Endothelial cell of umbilical vein (primary cell): ENCODE measurements around the gene EPB41L1. TPM values are rescaled to one million over a fixed set of nuclear protein-coding genes. Genes with fewer than 3 reads are reported as not detected.

Source experiments
- BruUV-seq: library from RNA; stranded (reverse); fragments of 400-500 nt; replicated peaks from 2 replicates; lab custom pipeline; 2021; lab: Mats Ljungman, UMichigan
- CTCF ChIA-PET: fragments of 300-600, 350-600 bp; sonication (Branson Sonifier 250); formaldehyde crosslinking; loops from one replicate; lab custom pipeline; 2021; ENCODE audit warnings: antibody characterized with exemption, inconsistent platforms; lab: Charles Lee
- POLR2A ChIA-PET: fragments of 300-600, 350-600 bp; sonication (Branson Sonifier 250); formaldehyde crosslinking; loops from one replicate; lab custom pipeline; 2021; ENCODE audit warnings: antibody characterized with exemption, inconsistent platforms; lab: Charles Lee
- DNase-seq: peaks from one replicate; pipeline ENCODE4 v3.0.0-alpha.2; 2011; ENCODE audit warnings: low read depth, low spot score
- FAIRE-seq: peaks from 2 replicates; lab custom pipeline; 2011; peaks lifted over from hg19 to GRCh38; lab: Jason Lieb, UNC
- H2AFZ ChIP-seq: 2 replicates; pipeline ENCODE4 v1.6.0; 2012; ENCODE audit warnings: low read depth, low read length, control low read depth, inconsistent platforms
- H3K27ac ChIP-seq: 2 replicates; pipeline ENCODE4 v1.5.1; 2011; ENCODE audit warnings: low read depth, mild to moderate bottlenecking, control low read depth, low read length, moderate library complexity; ENCODE audit not compliant: insufficient read depth
- H3K27me3 ChIP-seq, 2 experiments: 2 replicates each; pipeline versions ENCODE4 v1.6.0 to v1.6.1; 2011; ENCODE audit warnings: low read length in 2 of 2, mixed read lengths in 1 of 2; ENCODE audit not compliant: control insufficient read depth in 2 of 2, insufficient read depth in 2 of 2
- H3K36me3 ChIP-seq, 2 experiments: 2 replicates in 1 of 2; 3 replicates in 1 of 2; pipeline ENCODE4 v1.5.1; 2011; ENCODE audit warnings: low read length in 2 of 2, mild to moderate bottlenecking in 1 of 2, moderate library complexity in 1 of 2; ENCODE audit not compliant: control insufficient read depth in 2 of 2, insufficient read depth in 2 of 2; ENCODE audit errors: extremely low read depth in 1 of 2
- H3K4me1 ChIP-seq: 3 replicates; pipeline ENCODE4 v1.5.1; 2011; ENCODE audit warnings: mild to moderate bottlenecking, low read length; ENCODE audit not compliant: control insufficient read depth, insufficient read depth; ENCODE audit errors: extremely low read depth
- H3K4me2 ChIP-seq: 2 replicates; pipeline ENCODE4 v1.6.1; 2011; ENCODE audit warnings: low read length, control low read depth, mixed read lengths; ENCODE audit not compliant: insufficient read depth
- H3K4me3 ChIP-seq, 3 experiments: fragments of 200-600 bp in 1 of 3; sonication (generic), shearing (Covaris generic) in 1 of 3; replicated peaks in 1 of 3; 2 replicates each; pipeline ENCODE4 v1.5.1; 2011 to 2016; ENCODE audit warnings: control low read depth in 3 of 3, low read length in 3 of 3, mild to moderate bottlenecking in 2 of 3, inconsistent platforms in 1 of 3, low read depth in 1 of 3, moderate library complexity in 1 of 3; ENCODE audit not compliant: insufficient read depth in 1 of 3
- H3K79me2 ChIP-seq: 2 replicates; pipeline ENCODE4 v1.6.0; 2012; ENCODE audit warnings: low read length, inconsistent platforms; ENCODE audit not compliant: control insufficient read depth, insufficient read depth
- H3K9ac ChIP-seq: replicated peaks from 2 replicates; pipeline ENCODE3; 2011; ENCODE audit warnings: low read length, control low read depth; ENCODE audit not compliant: insufficient read depth; ENCODE audit errors: extremely low read depth
- H3K9me1 ChIP-seq: replicated peaks from 3 replicates; pipeline ENCODE4 v1.6.0; 2011; ENCODE audit warnings: mild to moderate bottlenecking, low read length; ENCODE audit not compliant: control insufficient read depth, insufficient read depth; ENCODE audit errors: extremely low read depth
- H3K9me3 ChIP-seq: replicated peaks from 2 replicates; pipeline ENCODE4 v1.5.1; 2012; ENCODE audit warnings: low read length, inconsistent platforms; ENCODE audit not compliant: control insufficient read depth, insufficient read depth
- H4K20me1 ChIP-seq: replicated peaks from 2 replicates; pipeline ENCODE3; 2011; ENCODE audit warnings: mild to moderate bottlenecking, low read length; ENCODE audit not compliant: control insufficient read depth, insufficient read depth; ENCODE audit errors: extremely low read depth
- EZH2 ChIP-seq: IDR thresholded peaks from 2 replicates; pipeline ENCODE4 v1.6.1; 2012; ENCODE audit warnings: borderline replicate concordance, low read depth, mild to moderate bottlenecking, moderate library complexity, low read length, inconsistent platforms; ENCODE audit not compliant: severe bottlenecking
- FOS ChIP-seq: IDR thresholded peaks from 2 replicates; pipeline ENCODE4 v1.6.1; 2011; ENCODE audit warnings: mild to moderate bottlenecking, low read length, moderate library complexity, borderline replicate concordance; ENCODE audit not compliant: insufficient read depth
- GATA2 ChIP-seq: IDR thresholded peaks from 2 replicates; pipeline ENCODE4 v1.7.0; 2011; ENCODE audit warnings: low read depth, mild to moderate bottlenecking, moderate library complexity, mixed read lengths, low read length; ENCODE audit not compliant: insufficient read length, insufficient read depth
- JUN ChIP-seq: IDR thresholded peaks from 2 replicates; pipeline ENCODE4 v1.6.1; 2011; ENCODE audit warnings: borderline replicate concordance, low read depth; ENCODE audit not compliant: insufficient read length, insufficient read depth
- MYC ChIP-seq: IDR thresholded peaks from one replicate; pipeline ENCODE4 v1.6.1; 2011; ENCODE audit warnings: mild to moderate bottlenecking, low read depth, low read length
- POLR2A ChIP-seq: IDR thresholded peaks from 2 replicates; pipeline ENCODE4 v1.6.1; 2012; ENCODE audit warnings: low read depth, mild to moderate bottlenecking, control low read depth, low read length
- POLR2AphosphoS5 ChIP-seq: IDR thresholded peaks from 2 replicates; pipeline ENCODE4 v1.6.1; 2012; ENCODE audit warnings: low read depth, mild to moderate bottlenecking, control low read depth, low read length, moderate library complexity; ENCODE audit not compliant: insufficient read depth
- dilution Hi-C: fragments of 300-500 bp; cut with MboI; formaldehyde crosslinking; loops from one replicate; pipeline ENCODE4 v1.15.0; 2019; ENCODE audit warnings: low sequenced_read_pairs; ENCODE audit not compliant: extremely low pct_ligation_motif_present
- intact Hi-C: fragments of 100-400 bp; cut with micrococcal nuclease; formaldehyde crosslinking; loops from one replicate; pipeline ENCODE4 v1.10.0; 2022
- polyA plus RNA-seq, 4 experiments: library from polyadenylated mRNA; depleted of rRNA in 3 of 4; stranded (reverse) in 3 of 4; unstranded in 1 of 4; fragments of >200 nt; gene quantifications; 2 replicates each; pipeline versions ENCODE4 v1.2.1 to v1.2.3, GENCODE V29; 2011 to 2012; ENCODE audit warnings: missing spikeins in 1 of 4
- total RNA-seq: library from RNA; stranded (reverse); gene quantifications from 2 replicates; pipeline ENCODE4 v1.2.3, GENCODE V29; 2021
- TF ChIP-seq, protein P1 (sequence below): IDR thresholded peaks from 2 replicates; pipeline ENCODE4 v1.6.1; 2011; ENCODE audit not compliant: insufficient read depth, insufficient read length
- TF ChIP-seq, protein P2 (sequence below), 2 donors: IDR thresholded peaks; 1 replicate in 1 of 2; 2 replicates in 1 of 2; pipeline ENCODE4 v1.5.1; 2011; ENCODE audit warnings: low read length in 2 of 2, mild to moderate bottlenecking in 2 of 2, moderate library complexity in 2 of 2, control low read depth in 1 of 2, inconsistent platforms in 1 of 2, low read depth in 1 of 2; ENCODE audit not compliant: insufficient read depth in 1 of 2; ENCODE audit errors: extremely low read depth in 1 of 2

Gene EPB41L1
- total and polyA plus RNA-seq, 2 donors (not counting 3 experiments of a cell fraction or from before 2014, with no cell fraction given) = 6.1 to 12.2 TPM

DNA sequence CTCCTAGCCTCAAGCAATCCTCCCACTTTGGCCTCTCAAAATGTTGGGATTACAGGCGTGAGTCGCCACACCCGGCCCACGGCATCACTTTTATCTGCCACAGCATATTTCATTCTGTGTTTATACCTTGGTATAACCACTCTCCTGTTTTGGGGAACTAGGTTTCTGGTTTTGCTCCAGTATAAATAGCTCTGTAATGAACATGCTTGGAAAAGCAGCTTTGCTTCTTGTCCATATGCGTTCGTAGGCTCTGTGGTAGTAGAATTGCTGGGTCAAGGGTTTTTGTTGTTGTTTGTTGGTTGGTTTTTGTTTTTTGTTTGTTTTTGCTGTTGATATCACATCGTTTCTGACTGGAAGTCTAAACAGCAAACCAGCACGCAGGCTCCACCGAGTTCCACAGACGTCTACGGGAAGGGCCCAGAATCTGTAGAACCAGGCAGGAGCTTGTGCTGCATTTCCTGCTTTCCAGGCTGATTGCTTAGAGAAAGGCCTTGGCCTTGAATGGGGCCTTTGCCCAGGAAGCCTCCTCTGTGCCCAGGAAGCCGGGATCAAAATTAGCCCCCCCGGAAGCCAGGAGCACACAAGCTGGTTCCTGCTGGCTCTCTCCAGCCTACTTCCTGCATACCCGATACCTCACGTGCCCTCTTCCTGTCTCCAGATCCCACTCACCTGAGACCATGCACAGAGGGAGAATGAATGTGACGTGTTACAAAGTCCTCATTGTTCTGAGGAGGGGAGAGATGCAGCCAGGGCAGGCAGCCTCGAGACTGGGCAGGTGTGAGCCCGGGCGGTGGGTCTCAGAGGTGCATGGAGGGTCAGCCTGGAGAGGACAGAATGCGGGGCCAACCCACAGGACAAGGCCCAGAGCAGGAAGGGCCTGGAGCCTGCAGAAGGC lies 116.5 kb downstream of the EPB41L1 start:
- Histone ChIP-seq H3K27me3 (peaks cover 0 to 3% of the 10 kb centered on the region in 2 experiments), H3K4me2 (no peak overlapping the region), H3K4me1 (no peaks in the 10 kb centered on the region), H2AFZ (no peak overlapping the region), H3K9ac (no peak overlapping the region), H4K20me1 (no peaks in the 10 kb centered on the region), H3K27ac (no peak overlapping the region), H3K4me3 (no peak overlapping the region), H3K36me3 (no peaks in the 10 kb centered on the region), H3K79me2 (no peaks in the 10 kb centered on the region), H3K9me3 (no peaks in the 10 kb centered on the region), H3K9me1 (no peaks in the 10 kb centered on the region)
- ChIA-PET POLR2A (no interaction called here), CTCF (interaction anchor here (0.6 to 6.3 kb wide), 8 partner anchors 18 to 1185 kb away, joined by 3 to 96 read pairs (median 4); no protein-coding TSS in a partner anchor)
- no TSS peak for BruUV-seq
- dilution Hi-C loops (no loop called here), intact Hi-C loops (loop anchor here (10.0 kb wide), 1 partner anchor 124 kb away; no protein-coding TSS in a partner anchor)
- TF ChIP-seq POLR2AphosphoS5 = no peak
- TF ChIP-seq, protein P1, sequence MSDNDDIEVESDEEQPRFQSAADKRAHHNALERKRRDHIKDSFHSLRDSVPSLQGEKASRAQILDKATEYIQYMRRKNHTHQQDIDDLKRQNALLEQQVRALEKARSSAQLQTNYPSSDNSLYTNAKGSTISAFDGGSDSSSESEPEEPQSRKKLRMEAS = no peak
- TF ChIP-seq POLR2A = no peak
- TF ChIP-seq FOS = no peak
- TF ChIP-seq EZH2 = no peak
- no peak for TF ChIP-seq MYC
- no peak for TF ChIP-seq JUN
- no peak for TF ChIP-seq GATA2
- TF ChIP-seq, protein P2, sequence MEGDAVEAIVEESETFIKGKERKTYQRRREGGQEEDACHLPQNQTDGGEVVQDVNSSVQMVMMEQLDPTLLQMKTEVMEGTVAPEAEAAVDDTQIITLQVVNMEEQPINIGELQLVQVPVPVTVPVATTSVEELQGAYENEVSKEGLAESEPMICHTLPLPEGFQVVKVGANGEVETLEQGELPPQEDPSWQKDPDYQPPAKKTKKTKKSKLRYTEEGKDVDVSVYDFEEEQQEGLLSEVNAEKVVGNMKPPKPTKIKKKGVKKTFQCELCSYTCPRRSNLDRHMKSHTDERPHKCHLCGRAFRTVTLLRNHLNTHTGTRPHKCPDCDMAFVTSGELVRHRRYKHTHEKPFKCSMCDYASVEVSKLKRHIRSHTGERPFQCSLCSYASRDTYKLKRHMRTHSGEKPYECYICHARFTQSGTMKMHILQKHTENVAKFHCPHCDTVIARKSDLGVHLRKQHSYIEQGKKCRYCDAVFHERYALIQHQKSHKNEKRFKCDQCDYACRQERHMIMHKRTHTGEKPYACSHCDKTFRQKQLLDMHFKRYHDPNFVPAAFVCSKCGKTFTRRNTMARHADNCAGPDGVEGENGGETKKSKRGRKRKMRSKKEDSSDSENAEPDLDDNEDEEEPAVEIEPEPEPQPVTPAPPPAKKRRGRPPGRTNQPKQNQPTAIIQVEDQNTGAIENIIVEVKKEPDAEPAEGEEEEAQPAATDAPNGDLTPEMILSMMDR (IDR thresholded peaks at IDR 0.05; ENCODE audit: extremely low read depth in 1 of 2, insufficient read depth in 1 of 2, low read depth in 1 of 2, low read length in 2 of 2) = no peak
- no peak for FAIRE-seq
- no peak for DNase-seq
